ENCODE results near the gene HNRNPA0. TPM values are rescaled to one million over a fixed set of nuclear protein-coding genes. Genes with fewer than 3 reads are reported as not detected.
A peak's percentile ranks its signal among the peaks of the same experiment; 100 is the strongest.

HNRNPA0 gene
- total RNA-seq, 6 donors from 2014 or later = 8.4 to 26.3 (median 14.6) TPM

- DNase-seq (no peak), ATAC-seq (ENCODE audit: low FRiP score in 2 of 2) (no peak)
- H3K4me1 ChIP-seq = peaks cover 3 to 14% (median 7%) of the 10 kb centered on the region in 4 donors
- H3K27me3 ChIP-seq = no peaks in the 10 kb centered on the region
- no peaks in the 10 kb centered on the region for H3K36me3 ChIP-seq
- TF ChIP-seq POLR2AphosphoS5 (IDR thresholded peaks at IDR 0.05) (no peak), POLR2A (IDR thresholded peaks at IDR 0.05) (no peak), EP300 (IDR thresholded peaks at IDR 0.05) (no peak)
- TF ChIP-seq, protein P1, sequence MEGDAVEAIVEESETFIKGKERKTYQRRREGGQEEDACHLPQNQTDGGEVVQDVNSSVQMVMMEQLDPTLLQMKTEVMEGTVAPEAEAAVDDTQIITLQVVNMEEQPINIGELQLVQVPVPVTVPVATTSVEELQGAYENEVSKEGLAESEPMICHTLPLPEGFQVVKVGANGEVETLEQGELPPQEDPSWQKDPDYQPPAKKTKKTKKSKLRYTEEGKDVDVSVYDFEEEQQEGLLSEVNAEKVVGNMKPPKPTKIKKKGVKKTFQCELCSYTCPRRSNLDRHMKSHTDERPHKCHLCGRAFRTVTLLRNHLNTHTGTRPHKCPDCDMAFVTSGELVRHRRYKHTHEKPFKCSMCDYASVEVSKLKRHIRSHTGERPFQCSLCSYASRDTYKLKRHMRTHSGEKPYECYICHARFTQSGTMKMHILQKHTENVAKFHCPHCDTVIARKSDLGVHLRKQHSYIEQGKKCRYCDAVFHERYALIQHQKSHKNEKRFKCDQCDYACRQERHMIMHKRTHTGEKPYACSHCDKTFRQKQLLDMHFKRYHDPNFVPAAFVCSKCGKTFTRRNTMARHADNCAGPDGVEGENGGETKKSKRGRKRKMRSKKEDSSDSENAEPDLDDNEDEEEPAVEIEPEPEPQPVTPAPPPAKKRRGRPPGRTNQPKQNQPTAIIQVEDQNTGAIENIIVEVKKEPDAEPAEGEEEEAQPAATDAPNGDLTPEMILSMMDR (IDR thresholded peaks at IDR 0.05) = no peak
- no peak overlapping the region for H3K27ac ChIP-seq
- H3K9me3 ChIP-seq = peaks cover 0 to 3% (median 0%) of the 10 kb centered on the region in 4 donors
- H3K4me3 ChIP-seq = no peak overlapping the region
- whole genome bisulfite sequencing, 2 donors = 82 to 87% methylated on average over 8 of the region's 8 CpGs
Observed at GRCh38 chr5:137741718-137742117, 12.4 kb downstream of the HNRNPA0 start.

DNA sequence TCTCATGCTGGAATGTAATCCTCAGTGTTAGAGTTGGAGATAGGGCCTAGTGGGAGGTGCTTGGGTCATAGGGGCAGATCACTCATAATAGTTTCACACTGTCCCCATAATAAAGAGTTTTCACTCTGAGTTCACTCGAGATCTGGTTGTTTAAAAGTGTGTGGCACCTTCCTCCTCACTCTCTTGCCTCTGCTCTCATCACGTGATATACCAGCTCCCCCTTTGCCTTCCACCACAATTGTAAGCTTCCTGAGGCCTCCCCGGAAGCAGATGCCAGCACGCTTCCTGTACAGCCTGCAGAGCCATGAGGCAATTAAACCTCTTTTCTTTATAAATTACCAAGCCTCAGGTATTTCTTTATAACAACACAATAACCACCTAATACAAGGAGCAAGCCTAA lies 14.4 kb downstream of the HNRNPA0 start:
- WGBS, 2 donors = 70 to 76% methylated on average over 4 of the region's 4 CpGs
- ATAC-seq (ENCODE audit: low FRiP score in 2 of 2) (no peak), DNase-seq (no peak)
- Histone ChIP-seq H3K4me3 (no peak overlapping the region), H3K36me3 (no peaks in the 10 kb centered on the region), H3K4me1 (peaks cover 14 to 34% (median 21%) of the 10 kb centered on the region in 4 donors), H3K27ac (no peak overlapping the region), H3K9me3 (peaks cover 0 to 3% (median 0%) of the 10 kb centered on the region in 4 donors), H3K27me3 (no peaks in the 10 kb centered on the region)
- TF ChIP-seq POLR2AphosphoS5 (IDR thresholded peaks at IDR 0.05) = no peak
- TF ChIP-seq POLR2A (IDR thresholded peaks at IDR 0.05) = no peak
- no peak for TF ChIP-seq EP300 (IDR thresholded peaks at IDR 0.05)

DNA sequence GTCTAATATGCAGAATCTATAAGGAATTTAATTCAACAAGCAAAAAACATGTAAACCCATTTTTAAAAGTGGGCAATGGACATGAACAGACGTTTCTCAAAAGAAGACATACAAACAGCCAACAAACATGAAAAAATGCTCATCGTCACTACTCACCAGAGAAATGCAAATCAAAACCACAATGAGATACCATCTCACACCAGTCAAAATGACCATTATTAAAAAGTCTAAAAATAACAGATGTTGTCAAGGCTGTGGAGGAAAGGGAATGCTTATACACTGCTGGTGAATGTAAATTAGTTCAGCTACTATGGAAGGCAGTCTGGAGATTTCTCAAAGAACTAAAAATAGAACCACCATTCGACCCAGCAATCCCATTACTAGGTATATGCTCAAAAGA lies 15.2 kb downstream of the HNRNPA0 start:
- Histone ChIP-seq H3K9me3 (peaks cover 0 to 3% (median 0%) of the 10 kb centered on the region in 4 donors), H3K27me3 (no peaks in the 10 kb centered on the region), H3K4me1 (peaks cover 15 to 37% (median 23%) of the 10 kb centered on the region in 4 donors), H3K4me3 (no peak overlapping the region), H3K36me3 (no peaks in the 10 kb centered on the region), H3K27ac (no peak overlapping the region)
- DNase-seq (no peak), ATAC-seq (ENCODE audit: low FRiP score in 2 of 2) (no peak)
- 82% methylated on average over 3 of the region's 3 CpGs for WGBS, 2 donors
- no peak for TF ChIP-seq POLR2A (IDR thresholded peaks at IDR 0.05)
- TF ChIP-seq EP300 (IDR thresholded peaks at IDR 0.05) = no peak

DNA sequence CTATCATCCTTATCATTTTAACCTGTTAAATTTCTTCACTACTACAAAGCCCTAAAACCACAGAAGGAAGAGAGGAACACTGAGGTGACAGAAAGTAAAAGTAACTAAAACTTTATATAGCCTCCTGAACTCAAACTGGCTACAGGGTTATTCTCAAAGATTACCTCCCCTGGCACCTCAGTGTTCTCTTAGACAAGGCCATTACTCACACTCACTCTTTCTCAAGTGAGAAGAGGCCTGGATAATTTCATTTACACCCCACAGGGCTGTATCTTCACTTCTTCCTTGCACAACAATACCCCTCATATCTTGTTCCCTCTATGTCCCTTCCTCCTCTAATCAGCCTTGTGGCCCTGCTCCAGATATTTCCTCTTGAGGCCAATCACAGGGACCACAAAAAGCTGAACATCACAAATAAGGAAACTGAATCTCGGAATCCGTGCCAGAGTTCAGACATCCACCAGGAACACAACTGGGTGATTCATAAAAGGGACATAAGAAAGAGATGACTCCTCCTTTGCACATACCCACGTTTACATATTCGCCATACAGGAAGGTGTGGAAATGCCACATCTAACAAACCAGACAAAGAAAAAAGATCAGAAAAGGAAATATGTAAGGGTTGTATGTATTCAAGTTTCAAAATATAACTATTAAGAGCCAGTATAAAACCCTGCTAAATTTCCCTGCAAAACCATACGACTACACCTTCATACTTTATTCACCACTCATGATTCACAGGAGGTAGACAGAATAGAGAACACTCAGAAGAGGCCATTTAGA lies 16.6 kb downstream of the HNRNPA0 start:
- no peaks in the 10 kb centered on the region for H3K27me3 ChIP-seq
- H3K4me1 ChIP-seq = peaks cover 12 to 37% (median 23%) of the 10 kb centered on the region in 4 donors
- WGBS, 2 donors = 41 to 56% methylated on average over 5 of the region's 5 CpGs
- TF ChIP-seq, protein P1 (IDR thresholded peaks at IDR 0.05) = no peak
- peak; percentile 33 to 35 for TF ChIP-seq POLR2AphosphoS5 (IDR thresholded peaks at IDR 0.05)
- TF ChIP-seq POLR2A (IDR thresholded peaks at IDR 0.05) = no peak
- H3K9me3 ChIP-seq = peaks cover 0 to 3% (median 0%) of the 10 kb centered on the region in 4 donors
- ATAC-seq (ENCODE audit: low FRiP score in 2 of 2) = peak in 1 of 2 donors; percentile 41
- H3K36me3 ChIP-seq = no peaks in the 10 kb centered on the region
- H3K4me3 ChIP-seq = no peak overlapping the region
- H3K27ac ChIP-seq = peak overlapping the region in 3 of 4 donors; percentile 8 to 63 (median 40)
- DNase-seq = peak in 1 of 2 donors; percentile 53

DNA sequence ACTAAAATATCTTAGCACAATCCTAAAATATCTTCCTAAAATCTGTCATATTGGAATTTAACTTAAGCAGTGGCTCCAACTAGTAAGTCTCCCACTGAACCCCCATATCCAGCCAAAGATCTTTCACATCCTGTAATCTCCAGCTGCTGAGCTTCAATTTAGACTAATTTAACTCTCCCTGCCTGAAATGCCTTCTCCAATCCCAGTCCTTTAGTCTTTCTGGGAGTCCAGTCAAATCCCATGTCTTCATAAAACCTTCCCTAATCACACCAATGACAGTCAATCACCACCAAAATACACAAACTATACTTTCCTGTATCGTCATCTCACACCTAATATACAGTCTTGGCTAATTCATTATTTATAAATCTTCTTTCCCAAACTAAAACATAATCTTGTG lies 17.7 kb downstream of the HNRNPA0 start:
- TF ChIP-seq EP300 (IDR thresholded peaks at IDR 0.05) (no peak), POLR2A (IDR thresholded peaks at IDR 0.05) (no peak), POLR2AphosphoS5 (IDR thresholded peaks at IDR 0.05) (no peak)
- TF ChIP-seq, protein P1 (IDR thresholded peaks at IDR 0.05) = no peak
- no peaks in the 10 kb centered on the region for H3K27me3 ChIP-seq
- H3K4me1 ChIP-seq = peaks cover 12 to 37% (median 23%) of the 10 kb centered on the region in 4 donors
- DNase-seq (no peak), ATAC-seq (ENCODE audit: low FRiP score in 2 of 2) (no peak)
- peaks cover 0 to 3% (median 0%) of the 10 kb centered on the region in 4 donors for H3K9me3 ChIP-seq
- H3K36me3 ChIP-seq = no peaks in the 10 kb centered on the region
- peak overlapping the region in 3 of 4 donors; percentile 8 to 73 (median 63) for H3K27ac ChIP-seq
- no peak overlapping the region for H3K4me3 ChIP-seq
- WGBS, 2 donors = 59 to 69% methylated on average over 1 of the region's 1 CpG
